K562 (cell line): ENCODE results near the gene MDC1. TPM values are rescaled to one million over a fixed set of nuclear protein-coding genes. Genes with fewer than 3 reads are reported as not detected.
A peak's percentile ranks its signal among the peaks of the same experiment; 100 is the strongest.

ENCODE experiments used
- ATF3 ChIP-seq, 2 experiments: fragments of 450-650 bp in 1 of 2; sonication (generic) in 1 of 2; formaldehyde crosslinking in 1 of 2; IDR thresholded peaks in 1 of 2; conservative IDR thresholded peaks in 1 of 2; 2 replicates each; pipeline versions ENCODE4 v1.6.1 to v1.8.1; 2016 to 2023; ENCODE audit warnings: mild to moderate bottlenecking in 2 of 2, moderate library complexity in 2 of 2, inconsistent platforms in 1 of 2, missing genetic modification reagents in 1 of 2
- BMI1 ChIP-seq: fragments of 150-350 bp; IDR thresholded peaks from 2 replicates; pipeline ENCODE4 v1.6.1; 2014; ENCODE audit warnings: low read length
- EGR1 ChIP-seq: fragments of 450-650 bp; conservative IDR thresholded peaks from 2 replicates; pipeline ENCODE4 v1.6.1; 2017; ENCODE audit warnings: mild to moderate bottlenecking
- ELF2 ChIP-seq: fragments of 250-450 bp; sonication (Bioruptor Pico); IDR thresholded peaks from 2 replicates; pipeline ENCODE4 v1.5.0; 2021; ENCODE audit warnings: mild to moderate bottlenecking
- FOXK1 ChIP-seq: sonication (generic); formaldehyde crosslinking; IDR thresholded peaks from 2 replicates; pipeline ENCODE4 v1.8.0; 2022; ENCODE audit warnings: missing genetic modification reagents, mild to moderate bottlenecking, borderline replicate concordance
- HEY1 ChIP-seq: fragments of 250-450 bp; sonication (Bioruptor Pico); IDR thresholded peaks from 2 replicates; pipeline ENCODE4 v1.5.0; 2020; ENCODE audit warnings: mild to moderate bottlenecking, moderate library complexity, borderline replicate concordance
- HMBOX1 ChIP-seq: sonication (generic); IDR thresholded peaks from 2 replicates; pipeline ENCODE4 v1.6.1; 2016
- ID3 ChIP-seq, 2 experiments: fragments of 250-450 bp in 1 of 2; fragments of 450-650 bp in 1 of 2; sonication (Bioruptor Pico) in 1 of 2; IDR thresholded peaks; 2 replicates each; pipeline versions ENCODE4 v1.6.1 to v1.8.0; 2016 to 2021; ENCODE audit warnings: mild to moderate bottlenecking in 2 of 2, moderate library complexity in 2 of 2, missing compliant biosample characterization in 1 of 2, missing genetic modification characterization in 1 of 2
- KLF10 ChIP-seq: fragments of 250-450 bp; sonication (Bioruptor Pico); IDR thresholded peaks from 2 replicates; pipeline ENCODE4 v1.6.1; 2021; ENCODE audit warnings: matching md5 sums
- MLX ChIP-seq, 2 experiments: fragments of 450-650 bp in 1 of 2; sonication (generic) in 1 of 2; formaldehyde crosslinking; conservative IDR thresholded peaks; 2 replicates each; pipeline versions ENCODE4 v1.4.0 to v1.8.1; 2020 to 2022; ENCODE audit warnings: mild to moderate bottlenecking in 1 of 2, missing genetic modification reagents in 1 of 2
- NFYB ChIP-seq: IDR thresholded peaks from 2 replicates; pipeline ENCODE4 v1.6.1; 2011; ENCODE audit warnings: mild to moderate bottlenecking, moderate library complexity; ENCODE audit not compliant: insufficient read length; ENCODE audit errors: extremely low read depth
- NR2C2 ChIP-seq, 2 experiments: fragments of 200-800 bp in 1 of 2; sonication (Bioruptor generic) in 1 of 2; sonication (generic) in 1 of 2; formaldehyde crosslinking in 1 of 2; IDR thresholded peaks; 2 replicates each; pipeline versions ENCODE4 v1.6.1 to v1.8.0; 2016 to 2022; ENCODE audit warnings: mild to moderate bottlenecking in 1 of 2, missing compliant biosample characterization in 1 of 2, missing genetic modification characterization in 1 of 2, missing genetic modification reagents in 1 of 2
- PRPF4 ChIP-seq: fragments of 200-400 bp; formaldehyde crosslinking; IDR thresholded peaks from one replicate; pipeline ENCODE4 v1.6.1; 2017; ENCODE audit warnings: low read length, low read depth, mild to moderate bottlenecking; ENCODE audit not compliant: insufficient read depth, poor library complexity, severe bottlenecking
- TCF7 ChIP-seq: sonication (generic); IDR thresholded peaks from 2 replicates; pipeline ENCODE4 v1.6.1; 2016; ENCODE audit warnings: antibody characterized with exemption, borderline replicate concordance
- TEAD2 ChIP-seq: fragments of 450-650 bp; IDR thresholded peaks from 2 replicates; pipeline ENCODE4 v1.6.1; 2016; ENCODE audit warnings: missing genetic modification characterization, control low read depth, missing compliant biosample characterization
- ZBTB2 ChIP-seq: fragments of 450-650 bp; IDR thresholded peaks from 2 replicates; pipeline ENCODE4 v1.6.1; 2016; ENCODE audit warnings: antibody characterized with exemption
- ZBTB43 ChIP-seq: sonication (generic); formaldehyde crosslinking; IDR thresholded peaks from 2 replicates; pipeline ENCODE4 v1.8.0; 2023; ENCODE audit warnings: mild to moderate bottlenecking, missing genetic modification reagents
- ZFP1 ChIP-seq: fragments of 450-650 bp; formaldehyde crosslinking; IDR thresholded peaks from 2 replicates; pipeline ENCODE4 v1.4.0; 2020; ENCODE audit warnings: mild to moderate bottlenecking, mixed read lengths
- ZNF24 ChIP-seq: fragments of 450-650 bp; IDR thresholded peaks from 2 replicates; pipeline ENCODE4 v1.6.1; 2016
- ZNF655 ChIP-seq: fragments of 250-450 bp; sonication (Bioruptor Pico); IDR thresholded peaks from 2 replicates; pipeline ENCODE4 v1.5.0; 2021
- polyA plus RNA-seq, 8 experiments: library from polyadenylated mRNA; depleted of rRNA in 4 of 8; stranded (reverse) in 5 of 8; unstranded in 3 of 8; fragments of >200 nt; fragmentation: Nextera tagmentation in 2 of 8; fragmentation: Illumina TruSeq in 1 of 8; extraction: Ambion mirVana in 2 of 8; extraction: Trizol in 1 of 8; gene quantifications; 2 replicates each; pipeline versions ENCODE4 v1.2.1 to v1.2.3, GENCODE V29; 2011 to 2014; ENCODE audit warnings: inconsistent platforms in 1 of 8, missing spikeins in 1 of 8
- total RNA-seq, 7 experiments: library from RNA; depleted of rRNA in 6 of 7; stranded (reverse); fragments of >200 nt in 6 of 7; fragmentation: Illumina TruSeq in 2 of 7; extraction: Trizol in 2 of 7; gene quantifications; 2 replicates each; pipeline versions ENCODE4 v1.2.1 to v1.2.3, GENCODE V29; 2011 to 2021; ENCODE audit warnings: low replicate concordance in 1 of 7

MDC1 gene
- total and polyA plus RNA-seq, 9 of the 15 experiments (the other 6 are each of a cell fraction or from before 2014, with no cell fraction given) = 8.2 to 114 (median 20.0) TPM

- TF ChIP-seq ZBTB43 (CRISPR knock-in tag) (no peak), HEY1 (CRISPR knock-in tag) (no peak), ZBTB2 (no peak), TCF7 (no peak), TEAD2 (tag) (no peak), ZFP1 (peak; percentile 47; the same call in 1 of the 2 replicates), ZNF655 (CRISPR knock-in tag) (no peak), MLX (CRISPR knock-in tag; conservative IDR thresholded peaks at IDR 0.05) (no peak), ID3 (CRISPR knock-in tag; IDR thresholded peaks at IDR 0.05) (no peak), ID3 (tag; IDR thresholded peaks at IDR 0.05) (no peak), ELF2 (CRISPR knock-in tag) (no peak), HMBOX1 (no peak), KLF10 (CRISPR knock-in tag) (no peak), NFYB (no peak), ZNF24 (no peak), BMI1 (no peak), PRPF4 (peak; percentile 16), EGR1 (no peak), ATF3 (IDR thresholded peaks at IDR 0.05) (no peak), ATF3 (CRISPR knock-in tag; conservative IDR thresholded peaks at IDR 0.05) (no peak), FOXK1 (CRISPR knock-in tag) (0 out of 2 replicates have a peak, but pooled peaks have one; percentile 72), NR2C2 (CRISPR knock-in tag; IDR thresholded peaks at IDR 0.05) (no peak), NR2C2 (tag; IDR thresholded peaks at IDR 0.05) (no peak; the same call in none of the 2 replicates)
Observed at GRCh38 chr6:30720738-30721197, 3.7 kb upstream of the MDC1 start (continued).
